Bone marrow (tissue), 2 donors: ENCODE results near the gene CCR7.
A peak's percentile ranks its signal among the peaks of the same experiment; 100 is the strongest.
"Not testable (repeated sequence)": the region's sequence is repeated elsewhere in the genome, so short reads cannot be mapped to it uniquely, and the experiment has no call there.

ENCODE experiments used
- DNase-seq, 2 donors: peaks; one replicate each; lab custom pipeline; 2025; lab: John Stamatoyannopoulos, UW

Gene CCR7

GRCh38 chr17:40597156-40597555, 31.9 kb upstream of the CCR7 start:
- no peak for DNase-seq

- DNase-seq, result no peak
Observed at GRCh38 chr17:40596261-40596919, 31.1 kb upstream of the CCR7 start.

GRCh38 chr17:40590742-40591141, 25.5 kb upstream of the CCR7 start:
- DNase-seq, result no peak

- DNase-seq, result no peak
Observed at GRCh38 chr17:40588552-40588951, 23.3 kb upstream of the CCR7 start.

GRCh38 chr17:40586264-40586663, 21.0 kb upstream of the CCR7 start:
- not testable (repeated sequence) for DNase-seq

- not testable (repeated sequence) for DNase-seq
Observed at GRCh38 chr17:40584950-40585349, 19.7 kb upstream of the CCR7 start.

- DNase-seq, result peak in 1 of 2 donors; percentile 80
Observed at GRCh38 chr17:40582328-40582901, 17.1 kb upstream of the CCR7 start.

GRCh38 chr17:40580140-40580539, 14.9 kb upstream of the CCR7 start:
- no peak for DNase-seq

- no peak for DNase-seq
Observed at GRCh38 chr17:40579471-40579870, 14.2 kb upstream of the CCR7 start.

- no peak for DNase-seq
Observed at GRCh38 chr17:40577611-40578065, 12.4 kb upstream of the CCR7 start.

GRCh38 chr17:40576113-40576740, 11.0 kb upstream of the CCR7 start:
- no peak for DNase-seq

- DNase-seq, result no peak
Observed at GRCh38 chr17:40574292-40574691, 9.0 kb upstream of the CCR7 start.

GRCh38 chr17:40572245-40572993, 7.1 kb upstream of the CCR7 start:
- DNase-seq, result not testable (repeated sequence)

- DNase-seq, result no peak
Observed at GRCh38 chr17:40568074-40568836, 3.0 kb upstream of the CCR7 start.

- no peak for DNase-seq
Observed at GRCh38 chr17:40567377-40567776, 2.1 kb upstream of the CCR7 start.

GRCh38 chr17:40565769-40566409, 617 bp upstream of the CCR7 start:
- no peak for DNase-seq

- no peak for DNase-seq
Observed at GRCh38 chr17:40564195-40564882, 933 bp downstream of the CCR7 start.

GRCh38 chr17:40563220-40564052, 1.8 kb downstream of the CCR7 start:
- DNase-seq, result no peak

- no peak for DNase-seq
Observed at GRCh38 chr17:40562838-40563219, 2.4 kb downstream of the CCR7 start.
